KMS-11 (cell line): ENCODE results near the gene TMPRSS2.

Source experiments
- H2AFZ ChIP-seq: fragments of 200-600 bp; sonication (generic); 2 replicates; pipeline ENCODE4 v1.6.1; 2016; ENCODE audit warnings: antibody characterized with exemption, mixed run types, low read depth
- H3K27ac ChIP-seq: fragments of 200-600 bp; sonication (generic); 2 replicates; pipeline ENCODE4 v1.6.1; 2016; ENCODE audit warnings: mild to moderate bottlenecking, mixed run types
- H3K27me3 ChIP-seq: fragments of 200-600 bp; sonication (generic); 2 replicates; pipeline ENCODE4 v1.6.1; 2017; ENCODE audit warnings: mild to moderate bottlenecking, low read depth, mixed run types, moderate library complexity; ENCODE audit not compliant: insufficient read depth
- H3K36me3 ChIP-seq: fragments of 200-600 bp; sonication (generic); 2 replicates; pipeline ENCODE4 v1.6.1; 2017; ENCODE audit warnings: mild to moderate bottlenecking, mixed run types; ENCODE audit not compliant: insufficient read depth
- H3K4me1 ChIP-seq: fragments of 200-600 bp; sonication (generic); 2 replicates; pipeline ENCODE4 v1.6.1; 2016; ENCODE audit warnings: mild to moderate bottlenecking, low read depth, mixed run types; ENCODE audit not compliant: poor library complexity, severe bottlenecking
- H3K4me2 ChIP-seq: fragments of 200-600 bp; sonication (generic); 2 replicates; pipeline ENCODE4 v1.7.0; 2016; ENCODE audit warnings: mild to moderate bottlenecking, mixed run types
- H3K4me3 ChIP-seq: fragments of 200-600 bp; sonication (generic); IDR thresholded peaks from 2 replicates; pipeline ENCODE4 v1.6.1; 2017; ENCODE audit warnings: low read depth, low read length, mixed read lengths; ENCODE audit not compliant: insufficient read depth
- H3K79me2 ChIP-seq: fragments of 200-600 bp; sonication (generic); 2 replicates; pipeline ENCODE4 v1.6.1; 2016; ENCODE audit warnings: low read depth, mixed run types; ENCODE audit not compliant: insufficient read depth
- H3K9ac ChIP-seq: fragments of 200-600 bp; sonication (generic); 2 replicates; pipeline ENCODE4 v1.6.1; 2016; ENCODE audit warnings: mild to moderate bottlenecking, mixed run types
- H4K20me1 ChIP-seq: fragments of 200-600 bp; sonication (generic); 2 replicates; pipeline ENCODE4 v1.6.1; 2016; ENCODE audit warnings: mild to moderate bottlenecking, mixed run types; ENCODE audit not compliant: insufficient read depth
- TF ChIP-seq, protein P1 (sequence below): fragments of 200-600 bp; sonication (generic); conservative IDR thresholded peaks from 2 replicates; pipeline ENCODE4 v1.6.1; 2017; ENCODE audit warnings: low read depth, mild to moderate bottlenecking, antibody characterized with exemption, low read length, moderate library complexity, mixed read lengths

TMPRSS2 gene

GRCh38 chr21:41459884-41460534 is 47.9 kb downstream of the TMPRSS2 start:
- Histone ChIP-seq H3K4me2 (no peak overlapping the region), H2AFZ (no peak overlapping the region), H3K27ac (no peak overlapping the region), H3K27me3 (no peaks in the 10 kb centered on the region), H3K36me3 (no peaks in the 10 kb centered on the region), H3K4me1 (no peaks in the 10 kb centered on the region), H4K20me1 (no peaks in the 10 kb centered on the region), H3K9ac (no peak overlapping the region), H3K4me3 (no peak overlapping the region), H3K79me2 (no peaks in the 10 kb centered on the region)
- TF ChIP-seq, protein P1, sequence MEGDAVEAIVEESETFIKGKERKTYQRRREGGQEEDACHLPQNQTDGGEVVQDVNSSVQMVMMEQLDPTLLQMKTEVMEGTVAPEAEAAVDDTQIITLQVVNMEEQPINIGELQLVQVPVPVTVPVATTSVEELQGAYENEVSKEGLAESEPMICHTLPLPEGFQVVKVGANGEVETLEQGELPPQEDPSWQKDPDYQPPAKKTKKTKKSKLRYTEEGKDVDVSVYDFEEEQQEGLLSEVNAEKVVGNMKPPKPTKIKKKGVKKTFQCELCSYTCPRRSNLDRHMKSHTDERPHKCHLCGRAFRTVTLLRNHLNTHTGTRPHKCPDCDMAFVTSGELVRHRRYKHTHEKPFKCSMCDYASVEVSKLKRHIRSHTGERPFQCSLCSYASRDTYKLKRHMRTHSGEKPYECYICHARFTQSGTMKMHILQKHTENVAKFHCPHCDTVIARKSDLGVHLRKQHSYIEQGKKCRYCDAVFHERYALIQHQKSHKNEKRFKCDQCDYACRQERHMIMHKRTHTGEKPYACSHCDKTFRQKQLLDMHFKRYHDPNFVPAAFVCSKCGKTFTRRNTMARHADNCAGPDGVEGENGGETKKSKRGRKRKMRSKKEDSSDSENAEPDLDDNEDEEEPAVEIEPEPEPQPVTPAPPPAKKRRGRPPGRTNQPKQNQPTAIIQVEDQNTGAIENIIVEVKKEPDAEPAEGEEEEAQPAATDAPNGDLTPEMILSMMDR: no peak

DNA sequence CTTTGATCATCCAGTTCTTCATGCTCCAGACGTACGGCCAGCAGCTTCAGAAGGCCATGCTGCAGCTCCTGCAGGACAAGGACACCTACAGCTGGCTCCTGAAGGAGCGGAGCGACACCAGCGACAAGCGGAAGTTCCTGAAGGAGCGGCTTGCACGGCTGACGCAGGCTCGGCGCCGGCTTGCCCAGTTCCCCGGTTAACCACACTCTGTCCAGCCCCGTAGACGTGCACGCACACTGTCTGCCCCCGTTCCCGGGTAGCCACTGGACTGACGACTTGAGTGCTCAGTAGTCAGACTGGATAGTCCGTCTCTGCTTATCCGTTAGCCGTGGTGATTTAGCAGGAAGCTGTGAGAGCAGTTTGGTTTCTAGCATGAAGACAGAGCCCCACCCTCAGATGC is 49.4 kb downstream of the TMPRSS2 start:
- H3K36me3 ChIP-seq: no peaks in the 10 kb centered on the region
- no peaks in the 10 kb centered on the region for H3K27me3 ChIP-seq
- no peak overlapping the region for H3K27ac ChIP-seq
- H2AFZ ChIP-seq: no peak overlapping the region
- TF ChIP-seq, protein P1: no peak
- no peak overlapping the region for H3K9ac ChIP-seq
- no peak overlapping the region for H3K4me2 ChIP-seq
- no peaks in the 10 kb centered on the region for H3K4me1 ChIP-seq
- no peaks in the 10 kb centered on the region for H3K79me2 ChIP-seq
- H3K4me3 ChIP-seq: no peak overlapping the region
- no peaks in the 10 kb centered on the region for H4K20me1 ChIP-seq

GRCh38 chr21:41458121-41458520 is 49.8 kb downstream of the TMPRSS2 start:
- TF ChIP-seq, protein P1: no peak
- H2AFZ ChIP-seq: no peak overlapping the region

DNA sequence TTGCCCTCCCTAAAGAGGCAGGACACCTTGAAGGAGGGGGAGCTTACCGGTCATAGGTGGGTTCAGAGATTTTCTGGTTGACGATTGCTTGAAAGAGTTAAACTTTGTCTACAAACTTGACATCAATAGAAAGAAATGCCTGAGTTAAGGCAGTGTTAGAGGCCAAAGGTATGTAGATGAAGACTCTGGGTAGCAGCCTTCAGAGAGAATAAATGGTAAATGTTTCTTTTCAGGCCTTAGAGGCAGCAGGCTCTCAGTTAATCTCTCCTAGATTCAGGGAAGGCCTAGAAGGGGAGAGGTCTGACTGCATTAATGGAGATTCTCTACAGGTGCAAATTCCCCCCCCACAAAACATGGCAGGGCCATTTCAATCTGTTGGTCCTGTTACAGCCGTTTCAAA is 54.2 kb downstream of the TMPRSS2 start:
- no peak overlapping the region for H3K27ac ChIP-seq
- no peak overlapping the region for H3K9ac ChIP-seq
- H3K27me3 ChIP-seq: no peaks in the 10 kb centered on the region
- TF ChIP-seq, protein P1: no peak
- H3K36me3 ChIP-seq: no peaks in the 10 kb centered on the region
- H4K20me1 ChIP-seq: no peaks in the 10 kb centered on the region
- no peak overlapping the region for H3K4me2 ChIP-seq
- H3K4me1 ChIP-seq: no peaks in the 10 kb centered on the region
- no peaks in the 10 kb centered on the region for H3K79me2 ChIP-seq
- H2AFZ ChIP-seq: no peak overlapping the region
- no peak overlapping the region for H3K4me3 ChIP-seq

More at GRCh38 chr21:41458121-41458520, 49.8 kb downstream of the TMPRSS2 start:
- Histone ChIP-seq H3K4me2 (no peak overlapping the region), H3K4me1 (no peaks in the 10 kb centered on the region), H3K4me3 (no peak overlapping the region), H3K9ac (no peak overlapping the region), H3K27me3 (no peaks in the 10 kb centered on the region), H3K79me2 (no peaks in the 10 kb centered on the region), H3K27ac (no peak overlapping the region), H4K20me1 (no peaks in the 10 kb centered on the region), H3K36me3 (no peaks in the 10 kb centered on the region)
